ENCODE measurements around the gene RNASE12. TPM values are rescaled to one million over a fixed set of nuclear protein-coding genes. Genes with fewer than 3 reads are reported as not detected.

The RNASE12 gene
- total and polyA plus RNA-seq, 9 of the 15 experiments (the other 6 are each of a cell fraction or from before 2014, with no cell fraction given), result 0.24 TPM; not detected in 8

DNA sequence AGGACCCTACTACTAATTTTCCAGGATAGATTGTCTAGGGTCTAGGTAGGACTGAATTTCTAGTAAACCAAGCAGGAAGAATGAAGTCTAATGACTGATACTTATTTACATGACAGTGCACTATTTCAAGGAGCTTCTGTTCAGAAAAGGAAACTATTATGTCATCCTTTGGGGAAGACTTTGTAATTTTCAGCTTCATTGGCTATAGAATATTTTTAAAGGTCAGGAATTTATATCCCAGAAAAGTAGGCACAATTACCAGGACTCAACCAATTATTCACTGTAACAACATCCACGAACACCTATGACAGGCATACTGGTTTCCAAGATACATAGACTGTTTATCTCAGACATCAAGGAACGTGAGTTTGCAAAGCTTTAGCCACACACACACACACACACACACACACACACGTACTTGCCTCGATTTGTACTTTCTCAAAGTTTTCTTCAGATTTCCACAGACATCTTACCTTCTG, 27.1 kb upstream of the RNASE12 start (continued):
- TF ChIP-seq, protein P1, sequence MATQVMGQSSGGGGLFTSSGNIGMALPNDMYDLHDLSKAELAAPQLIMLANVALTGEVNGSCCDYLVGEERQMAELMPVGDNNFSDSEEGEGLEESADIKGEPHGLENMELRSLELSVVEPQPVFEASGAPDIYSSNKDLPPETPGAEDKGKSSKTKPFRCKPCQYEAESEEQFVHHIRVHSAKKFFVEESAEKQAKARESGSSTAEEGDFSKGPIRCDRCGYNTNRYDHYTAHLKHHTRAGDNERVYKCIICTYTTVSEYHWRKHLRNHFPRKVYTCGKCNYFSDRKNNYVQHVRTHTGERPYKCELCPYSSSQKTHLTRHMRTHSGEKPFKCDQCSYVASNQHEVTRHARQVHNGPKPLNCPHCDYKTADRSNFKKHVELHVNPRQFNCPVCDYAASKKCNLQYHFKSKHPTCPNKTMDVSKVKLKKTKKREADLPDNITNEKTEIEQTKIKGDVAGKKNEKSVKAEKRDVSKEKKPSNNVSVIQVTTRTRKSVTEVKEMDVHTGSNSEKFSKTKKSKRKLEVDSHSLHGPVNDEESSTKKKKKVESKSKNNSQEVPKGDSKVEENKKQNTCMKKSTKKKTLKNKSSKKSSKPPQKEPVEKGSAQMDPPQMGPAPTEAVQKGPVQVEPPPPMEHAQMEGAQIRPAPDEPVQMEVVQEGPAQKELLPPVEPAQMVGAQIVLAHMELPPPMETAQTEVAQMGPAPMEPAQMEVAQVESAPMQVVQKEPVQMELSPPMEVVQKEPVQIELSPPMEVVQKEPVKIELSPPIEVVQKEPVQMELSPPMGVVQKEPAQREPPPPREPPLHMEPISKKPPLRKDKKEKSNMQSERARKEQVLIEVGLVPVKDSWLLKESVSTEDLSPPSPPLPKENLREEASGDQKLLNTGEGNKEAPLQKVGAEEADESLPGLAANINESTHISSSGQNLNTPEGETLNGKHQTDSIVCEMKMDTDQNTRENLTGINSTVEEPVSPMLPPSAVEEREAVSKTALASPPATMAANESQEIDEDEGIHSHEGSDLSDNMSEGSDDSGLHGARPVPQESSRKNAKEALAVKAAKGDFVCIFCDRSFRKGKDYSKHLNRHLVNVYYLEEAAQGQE (IDR thresholded peaks at IDR 0.05; ENCODE audit: borderline replicate concordance), result no peak
- TF ChIP-seq, protein P1 (CRISPR knock-in tag; IDR thresholded peaks at IDR 0.05; ENCODE audit: low read depth), result no peak
- TF ChIP-seq U2AF1 (optimal IDR thresholded peaks at IDR 0.05; ENCODE audit: low read depth, low read length) (no peak), MAZ (CRISPR knock-in tag; conservative IDR thresholded peaks at IDR 0.05 in 1 of 2, IDR thresholded peaks at IDR 0.05 in 1 of 2) (no peak), TGIF2 (CRISPR knock-in tag; IDR thresholded peaks at IDR 0.05) (no peak), PTTG1 (tag; IDR thresholded peaks at IDR 0.05; ENCODE audit: low read depth) (no peak), ZNF79 (CRISPR knock-in tag; IDR thresholded peaks at IDR 0.05; ENCODE audit: low read depth) (no peak), ZNF12 (CRISPR knock-in tag; IDR thresholded peaks at IDR 0.05) (no peak), FOXA1 (IDR thresholded peaks at IDR 0.05; ENCODE audit: borderline replicate concordance) (no peak)

Measured in K562 (cell line).